Measurements from ENCODE around the gene LMX1B. TPM values are rescaled to one million over a fixed set of nuclear protein-coding genes. Genes with fewer than 3 reads are reported as not detected.

LMX1B gene
- polyA plus RNA-seq, 1 donor (not counting 4 experiments of a cell fraction or from before 2014, with no cell fraction given), result 0.24 TPM

GRCh38 chr9:126609711-126610388 is 3.9 kb upstream of the LMX1B start:
- no peak for DNase-seq (ENCODE audit: low read depth, low spot score)
- peaks cover 37% of the 10 kb centered on the region for H3K27me3 ChIP-seq (ENCODE audit: control insufficient read depth, extremely low read depth, insufficient read depth, low read length)

GRCh38 chr9:126611193-126611591 is 2.5 kb upstream of the LMX1B start:
- no peaks in the 10 kb centered on the region for H3K9me3 ChIP-seq (ENCODE audit: control insufficient read depth, low read depth, low read length)
- H3K36me3 ChIP-seq (ENCODE audit: control insufficient read depth in 2 of 2, extremely low read depth in 1 of 2, insufficient read depth in 2 of 2, low read length in 2 of 2), result no peaks in the 10 kb centered on the region
- H3K4me3 ChIP-seq (ENCODE audit: control insufficient read depth in 2 of 3, extremely low read depth in 1 of 3, insufficient read depth in 2 of 3, low read depth in 1 of 3, low read length in 3 of 3), result no peak overlapping the region
- H3K4me1 ChIP-seq (ENCODE audit: control insufficient read depth, extremely low read depth, insufficient read depth, low read length), result peaks cover 12% of the 10 kb centered on the region
- H3K27ac ChIP-seq (ENCODE audit: control insufficient read depth, insufficient read depth, low read length), result no peak overlapping the region
- DNase-seq (ENCODE audit: low read depth, low spot score), result no peak
- no peaks in the 10 kb centered on the region for H3K9me1 ChIP-seq (ENCODE audit: control insufficient read depth, extremely low read depth, insufficient read depth, low read length)
- FAIRE-seq, result no peak
- no peaks in the 10 kb centered on the region for H3K79me2 ChIP-seq (ENCODE audit: control insufficient read depth, insufficient read depth, low read length)
- no peak overlapping the region for H3K9ac ChIP-seq (ENCODE audit: control insufficient read depth, extremely low read depth, insufficient read depth, low read length)
- H3K27me3 ChIP-seq (ENCODE audit: control insufficient read depth, extremely low read depth, insufficient read depth, low read length), result peaks cover 47% of the 10 kb centered on the region
- no peaks in the 10 kb centered on the region for H4K20me1 ChIP-seq (ENCODE audit: control insufficient read depth, extremely low read depth, insufficient read depth, low read length)
- no peak for TF ChIP-seq CTCF (optimal IDR thresholded peaks at IDR 0.05 in 1 of 3, IDR thresholded peaks at IDR 0.05 in 1 of 3, conservative IDR thresholded peaks at IDR 0.05 in 1 of 3; ENCODE audit: extremely low read depth in 1 of 3, insufficient read depth in 2 of 3, low read length in 3 of 3)
- no peak for TF ChIP-seq EZH2 (IDR thresholded peaks at IDR 0.05; ENCODE audit: low read length)
- dilution Hi-C loops (cut with MboI; ENCODE audit: extremely low pct_ligation_motif_present, low sequenced_read_pairs), result no loop called here
- H2AFZ ChIP-seq (ENCODE audit: control insufficient read depth, low read length), result no peak overlapping the region
- no peak overlapping the region for H3K4me2 ChIP-seq (ENCODE audit: control insufficient read depth, extremely low read depth, insufficient read depth, low read depth, low read length)

More at GRCh38 chr9:126609711-126610388, 3.9 kb upstream of the LMX1B start:
- Histone ChIP-seq H3K9ac (ENCODE audit: control insufficient read depth, extremely low read depth, insufficient read depth, low read length) (no peak overlapping the region), H2AFZ (ENCODE audit: control insufficient read depth, low read length) (no peak overlapping the region), H3K79me2 (ENCODE audit: control insufficient read depth, insufficient read depth, low read length) (no peaks in the 10 kb centered on the region), H3K36me3 (ENCODE audit: control insufficient read depth in 2 of 2, extremely low read depth in 1 of 2, insufficient read depth in 2 of 2, low read length in 2 of 2) (no peaks in the 10 kb centered on the region), H3K27ac (ENCODE audit: control insufficient read depth, insufficient read depth, low read length) (no peak overlapping the region), H3K4me2 (ENCODE audit: control insufficient read depth, extremely low read depth, insufficient read depth, low read depth, low read length) (no peak overlapping the region), H3K9me1 (ENCODE audit: control insufficient read depth, extremely low read depth, insufficient read depth, low read length) (no peaks in the 10 kb centered on the region), H3K4me3 (ENCODE audit: control insufficient read depth in 2 of 3, extremely low read depth in 1 of 3, insufficient read depth in 2 of 3, low read depth in 1 of 3, low read length in 3 of 3) (no peak overlapping the region), H4K20me1 (ENCODE audit: control insufficient read depth, extremely low read depth, insufficient read depth, low read length) (peaks cover 2% of the 10 kb centered on the region), H3K9me3 (ENCODE audit: control insufficient read depth, low read depth, low read length) (no peaks in the 10 kb centered on the region), H3K4me1 (ENCODE audit: control insufficient read depth, extremely low read depth, insufficient read depth, low read length) (peaks cover 12% of the 10 kb centered on the region)
- FAIRE-seq, result no peak
- dilution Hi-C loops (cut with MboI; ENCODE audit: extremely low pct_ligation_motif_present, low sequenced_read_pairs), result no loop called here
- TF ChIP-seq EZH2 (IDR thresholded peaks at IDR 0.05; ENCODE audit: low read length) (no peak), CTCF (optimal IDR thresholded peaks at IDR 0.05 in 1 of 3, IDR thresholded peaks at IDR 0.05 in 1 of 3, conservative IDR thresholded peaks at IDR 0.05 in 1 of 3; ENCODE audit: extremely low read depth in 1 of 3, insufficient read depth in 2 of 3, low read length in 3 of 3) (no peak)
